H1 (cell line): ENCODE data around the gene MORC4. TPM values are rescaled to one million over a fixed set of nuclear protein-coding genes. Genes with fewer than 3 reads are reported as not detected.

Experiments used
- EZH2 ChIP-seq: fragments of 200-600 bp; sonication (generic); IDR thresholded peaks from 2 replicates; pipeline ENCODE4 v1.7.1; 2012; ENCODE audit warnings: low read depth, mild to moderate bottlenecking, moderate library complexity, low read length, inconsistent platforms; ENCODE audit not compliant: severe bottlenecking
- HDAC2 ChIP-seq, 2 experiments: fragments of 300-600 bp in 1 of 2; sonication (generic) in 1 of 2; IDR thresholded peaks; 2 replicates each; pipeline ENCODE4 v1.6.1; 2011 to 2012; ENCODE audit warnings: low read depth in 2 of 2, low read length in 2 of 2, mild to moderate bottlenecking in 2 of 2, moderate library complexity in 2 of 2, borderline replicate concordance in 1 of 2, inconsistent platforms in 1 of 2
- KDM4A ChIP-seq: IDR thresholded peaks from one replicate; pipeline ENCODE4 v1.7.1; 2012; ENCODE audit warnings: low read depth, mild to moderate bottlenecking, moderate library complexity, low read length, inconsistent platforms; ENCODE audit not compliant: severe bottlenecking
- NRF1 ChIP-seq: IDR thresholded peaks from 2 replicates; pipeline ENCODE4 v1.6.1; 2011; ENCODE audit warnings: mild to moderate bottlenecking, low read depth, low read length, improper control_type of control experiment
- RFX5 ChIP-seq: IDR thresholded peaks from 2 replicates; pipeline ENCODE4 v1.6.1; 2011; ENCODE audit warnings: low read depth, low read length, improper control_type of control experiment, borderline replicate concordance
- polyA plus RNA-seq, 7 experiments: library from polyadenylated mRNA; depleted of rRNA in 3 of 7; stranded (reverse) in 5 of 7; unstranded in 2 of 7; fragments of >200 nt in 5 of 7; fragments of 200-250 nt in 2 of 7; gene quantifications; 1 replicate in 5 of 7; 2 replicates in 1 of 7; 4 replicates in 1 of 7; pipeline versions ENCODE4 v1.2.1 to v1.2.3, GENCODE V29; 2011 to 2013; ENCODE audit warnings: missing spikeins in 2 of 7, mixed read lengths in 2 of 7
- total RNA-seq: library from RNA; stranded (reverse); fragmentation: NEBNext Ultra II Directional; extraction: Animal tissue kit (Norgen Biotek cat#: 25700); gene quantifications from 2 replicates; pipeline ENCODE4 v1.2.1, GENCODE V29; 2021
- TF ChIP-seq, protein P1 (sequence below): fragments of 300-600 bp; sonication (generic); IDR thresholded peaks from 2 replicates; pipeline ENCODE4 v1.7.1; 2012; ENCODE audit warnings: low read length, moderate library complexity, mild to moderate bottlenecking, inconsistent platforms; ENCODE audit not compliant: insufficient replicate concordance

Gene MORC4
- total and polyA plus RNA-seq, 2 of the 8 experiments (the other 6 are each of a cell fraction or from before 2014, with no cell fraction given): 1.4 to 2.5 TPM

DNA sequence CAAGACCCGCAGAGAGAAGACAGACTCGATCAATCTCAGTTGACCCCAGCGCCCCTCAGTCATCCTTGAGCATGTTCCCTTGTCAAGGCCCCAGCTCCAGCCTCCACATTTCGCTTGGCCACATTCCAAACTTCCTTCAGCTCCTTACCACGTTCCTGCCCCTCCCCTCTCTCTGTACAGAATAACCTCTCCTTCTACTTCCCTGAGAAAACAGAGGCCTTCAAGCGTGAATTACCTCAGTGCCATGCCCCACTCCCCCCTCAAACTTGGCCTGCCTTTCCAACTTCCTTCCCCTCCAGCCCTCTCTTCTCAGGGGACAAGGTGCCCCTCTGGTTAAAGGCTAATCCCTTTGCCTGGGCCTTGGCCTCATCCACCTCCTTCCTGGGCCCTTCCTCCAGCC lies 93.7 kb downstream of the MORC4 start (continued):
- TF ChIP-seq RFX5 (no peak), KDM4A (no peak), NRF1 (no peak), HDAC2 (IDR thresholded peaks at IDR 0.05; ENCODE audit: borderline replicate concordance in 1 of 2, low read depth in 2 of 2, low read length in 2 of 2) (no peak), EZH2 (no peak)
- TF ChIP-seq, protein P1, sequence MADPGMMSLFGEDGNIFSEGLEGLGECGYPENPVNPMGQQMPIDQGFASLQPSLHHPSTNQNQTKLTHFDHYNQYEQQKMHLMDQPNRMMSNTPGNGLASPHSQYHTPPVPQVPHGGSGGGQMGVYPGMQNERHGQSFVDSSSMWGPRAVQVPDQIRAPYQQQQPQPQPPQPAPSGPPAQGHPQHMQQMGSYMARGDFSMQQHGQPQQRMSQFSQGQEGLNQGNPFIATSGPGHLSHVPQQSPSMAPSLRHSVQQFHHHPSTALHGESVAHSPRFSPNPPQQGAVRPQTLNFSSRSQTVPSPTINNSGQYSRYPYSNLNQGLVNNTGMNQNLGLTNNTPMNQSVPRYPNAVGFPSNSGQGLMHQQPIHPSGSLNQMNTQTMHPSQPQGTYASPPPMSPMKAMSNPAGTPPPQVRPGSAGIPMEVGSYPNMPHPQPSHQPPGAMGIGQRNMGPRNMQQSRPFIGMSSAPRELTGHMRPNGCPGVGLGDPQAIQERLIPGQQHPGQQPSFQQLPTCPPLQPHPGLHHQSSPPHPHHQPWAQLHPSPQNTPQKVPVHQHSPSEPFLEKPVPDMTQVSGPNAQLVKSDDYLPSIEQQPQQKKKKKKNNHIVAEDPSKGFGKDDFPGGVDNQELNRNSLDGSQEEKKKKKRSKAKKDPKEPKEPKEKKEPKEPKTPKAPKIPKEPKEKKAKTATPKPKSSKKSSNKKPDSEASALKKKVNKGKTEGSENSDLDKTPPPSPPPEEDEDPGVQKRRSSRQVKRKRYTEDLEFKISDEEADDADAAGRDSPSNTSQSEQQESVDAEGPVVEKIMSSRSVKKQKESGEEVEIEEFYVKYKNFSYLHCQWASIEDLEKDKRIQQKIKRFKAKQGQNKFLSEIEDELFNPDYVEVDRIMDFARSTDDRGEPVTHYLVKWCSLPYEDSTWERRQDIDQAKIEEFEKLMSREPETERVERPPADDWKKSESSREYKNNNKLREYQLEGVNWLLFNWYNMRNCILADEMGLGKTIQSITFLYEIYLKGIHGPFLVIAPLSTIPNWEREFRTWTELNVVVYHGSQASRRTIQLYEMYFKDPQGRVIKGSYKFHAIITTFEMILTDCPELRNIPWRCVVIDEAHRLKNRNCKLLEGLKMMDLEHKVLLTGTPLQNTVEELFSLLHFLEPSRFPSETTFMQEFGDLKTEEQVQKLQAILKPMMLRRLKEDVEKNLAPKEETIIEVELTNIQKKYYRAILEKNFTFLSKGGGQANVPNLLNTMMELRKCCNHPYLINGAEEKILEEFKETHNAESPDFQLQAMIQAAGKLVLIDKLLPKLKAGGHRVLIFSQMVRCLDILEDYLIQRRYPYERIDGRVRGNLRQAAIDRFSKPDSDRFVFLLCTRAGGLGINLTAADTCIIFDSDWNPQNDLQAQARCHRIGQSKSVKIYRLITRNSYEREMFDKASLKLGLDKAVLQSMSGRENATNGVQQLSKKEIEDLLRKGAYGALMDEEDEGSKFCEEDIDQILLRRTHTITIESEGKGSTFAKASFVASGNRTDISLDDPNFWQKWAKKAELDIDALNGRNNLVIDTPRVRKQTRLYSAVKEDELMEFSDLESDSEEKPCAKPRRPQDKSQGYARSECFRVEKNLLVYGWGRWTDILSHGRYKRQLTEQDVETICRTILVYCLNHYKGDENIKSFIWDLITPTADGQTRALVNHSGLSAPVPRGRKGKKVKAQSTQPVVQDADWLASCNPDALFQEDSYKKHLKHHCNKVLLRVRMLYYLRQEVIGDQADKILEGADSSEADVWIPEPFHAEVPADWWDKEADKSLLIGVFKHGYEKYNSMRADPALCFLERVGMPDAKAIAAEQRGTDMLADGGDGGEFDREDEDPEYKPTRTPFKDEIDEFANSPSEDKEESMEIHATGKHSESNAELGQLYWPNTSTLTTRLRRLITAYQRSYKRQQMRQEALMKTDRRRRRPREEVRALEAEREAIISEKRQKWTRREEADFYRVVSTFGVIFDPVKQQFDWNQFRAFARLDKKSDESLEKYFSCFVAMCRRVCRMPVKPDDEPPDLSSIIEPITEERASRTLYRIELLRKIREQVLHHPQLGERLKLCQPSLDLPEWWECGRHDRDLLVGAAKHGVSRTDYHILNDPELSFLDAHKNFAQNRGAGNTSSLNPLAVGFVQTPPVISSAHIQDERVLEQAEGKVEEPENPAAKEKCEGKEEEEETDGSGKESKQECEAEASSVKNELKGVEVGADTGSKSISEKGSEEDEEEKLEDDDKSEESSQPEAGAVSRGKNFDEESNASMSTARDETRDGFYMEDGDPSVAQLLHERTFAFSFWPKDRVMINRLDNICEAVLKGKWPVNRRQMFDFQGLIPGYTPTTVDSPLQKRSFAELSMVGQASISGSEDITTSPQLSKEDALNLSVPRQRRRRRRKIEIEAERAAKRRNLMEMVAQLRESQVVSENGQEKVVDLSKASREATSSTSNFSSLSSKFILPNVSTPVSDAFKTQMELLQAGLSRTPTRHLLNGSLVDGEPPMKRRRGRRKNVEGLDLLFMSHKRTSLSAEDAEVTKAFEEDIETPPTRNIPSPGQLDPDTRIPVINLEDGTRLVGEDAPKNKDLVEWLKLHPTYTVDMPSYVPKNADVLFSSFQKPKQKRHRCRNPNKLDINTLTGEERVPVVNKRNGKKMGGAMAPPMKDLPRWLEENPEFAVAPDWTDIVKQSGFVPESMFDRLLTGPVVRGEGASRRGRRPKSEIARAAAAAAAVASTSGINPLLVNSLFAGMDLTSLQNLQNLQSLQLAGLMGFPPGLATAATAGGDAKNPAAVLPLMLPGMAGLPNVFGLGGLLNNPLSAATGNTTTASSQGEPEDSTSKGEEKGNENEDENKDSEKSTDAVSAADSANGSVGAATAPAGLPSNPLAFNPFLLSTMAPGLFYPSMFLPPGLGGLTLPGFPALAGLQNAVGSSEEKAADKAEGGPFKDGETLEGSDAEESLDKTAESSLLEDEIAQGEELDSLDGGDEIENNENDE: no peak
